Right lobe of liver (tissue), 4 donors: Measurements from ENCODE around the gene ARL6IP5.

ENCODE experiments used
- CTCF ChIP-seq, 4 donors: fragments of 200-600 bp in 3 of 4; fragments of 450-650 bp in 1 of 4; IDR thresholded peaks; one replicate each; pipeline versions ENCODE4 v1.5.1 to v1.8.0; 2016 to 2022; ENCODE audit warnings: antibody characterized with exemption in 4 of 4, mild to moderate bottlenecking in 2 of 4
- POLR2A ChIP-seq: fragments of 450-650 bp; IDR thresholded peaks from one replicate; pipeline ENCODE4 v1.6.1; 2017; ENCODE audit warnings: antibody characterized with exemption, mild to moderate bottlenecking
- donor health status: DM: no; HTN: no; CAD: no.
- donor health status: DM: no; HTN: no; CAD: no.
- donor health status: DM: no; HTN: yes; CAD: no.

- no peak for TF ChIP-seq POLR2A
- TF ChIP-seq CTCF (IDR thresholded peaks at IDR 0.05), result no peak
Observed at GRCh38 chr3:69130689-69131088, 46.0 kb downstream of the ARL6IP5 start.
